Kidney (tissue), 14 donors: ENCODE measurements around the gene IL1RAPL2. TPM values are rescaled to one million over a fixed set of nuclear protein-coding genes. Genes with fewer than 3 reads are reported as not detected.

ENCODE experiments used
- DNase-seq, 5 donors: peaks; one replicate each; pipeline ENCODE4 v3.0.0-alpha.2; 2013 to 2020
- FAIRE-seq: peaks from 2 replicates; lab custom pipeline; 2012; peaks lifted over from hg19 to GRCh38; lab: Jason Lieb, UNC
- H3K27ac ChIP-seq, 2 donors: one replicate each; pipeline ENCODE4 v1.7.0; 2013; ENCODE audit warnings: low read depth in 2 of 2, low read length in 2 of 2, inconsistent platforms in 1 of 2
- H3K27me3 ChIP-seq: one replicate; pipeline ENCODE4 v1.7.1; 2013; ENCODE audit warnings: low read length, inconsistent platforms; ENCODE audit not compliant: control insufficient read depth, insufficient read depth
- H3K36me3 ChIP-seq, 3 donors: one replicate each; pipeline versions ENCODE4 v1.7.0 to v1.7.1; 2013; ENCODE audit warnings: low read length in 3 of 3, control low read depth in 1 of 3, inconsistent platforms in 1 of 3; ENCODE audit not compliant: insufficient read depth in 3 of 3, control insufficient read depth in 2 of 3
- H3K4me1 ChIP-seq, 3 donors: one replicate each; pipeline versions ENCODE4 v1.7.0 to v1.7.1; 2013; ENCODE audit warnings: low read length in 3 of 3, inconsistent platforms in 1 of 3, low read depth in 1 of 3; ENCODE audit not compliant: control insufficient read depth in 2 of 3, insufficient read depth in 2 of 3
- H3K4me3 ChIP-seq, 3 donors: one replicate each; pipeline versions ENCODE4 v1.7.0 to v1.8.1; 2013; ENCODE audit warnings: low read length in 3 of 3, control low read depth in 1 of 3, inconsistent platforms in 1 of 3
- H3K9ac ChIP-seq, 3 donors: one replicate each; pipeline versions ENCODE4 v1.7.0 to v1.7.1; 2013; ENCODE audit warnings: low read length in 3 of 3, control low read depth in 1 of 3, inconsistent platforms in 1 of 3
- H3K9me3 ChIP-seq, 3 donors: one replicate each; pipeline versions ENCODE4 v1.7.0 to v1.7.1; 2013; ENCODE audit warnings: low read length in 3 of 3, control low read depth in 1 of 3, inconsistent platforms in 1 of 3; ENCODE audit not compliant: control insufficient read depth in 2 of 3, insufficient read depth in 1 of 3
- intact Hi-C: fragments of 100-400 bp; cut with DNase I; formaldehyde crosslinking; loops from one replicate; pipeline ENCODE4 v1.11.1; 2022
- polyA plus RNA-seq: library from polyadenylated mRNA; stranded (reverse); fragments of 350-450 nt; fragmentation: Illumina TruSeq; extraction: RNeasy Lipid Tissue Mini Kit (QIAGEN cat#74804); gene quantifications from one replicate; pipeline ENCODE4 v1.2.3, GENCODE V29; 2014; ENCODE audit warnings: low read depth, low replicate concordance; ENCODE audit not compliant: insufficient read depth
- total RNA-seq: library from RNA; stranded (reverse); fragmentation: NEBNext Ultra II Directional; extraction: Animal tissue kit (Norgen Biotek cat#: 25700); gene quantifications from one replicate; pipeline ENCODE4 v1.2.1, GENCODE V29; 2021
- TF ChIP-seq, protein P1 (sequence below): IDR thresholded peaks from 3 replicates; pipeline ENCODE4 v1.5.1; 2012; ENCODE audit warnings: mild to moderate bottlenecking, moderate library complexity, borderline replicate concordance; ENCODE audit not compliant: insufficient read depth; ENCODE audit errors: extremely low read depth
- donor health status: control.
- donor health status: control.
- donor health status: control.
- donor health status: control.
- donor health status: control.
- donor health status: DM: yes; HTN: yes; CAD: no.
- donor health status: Normal renal cell carcinoma (clear cell type).

Gene IL1RAPL2
- total and polyA plus RNA-seq, 2 donors from 2014 or later = 0.13 to 0.25 TPM

DNA sequence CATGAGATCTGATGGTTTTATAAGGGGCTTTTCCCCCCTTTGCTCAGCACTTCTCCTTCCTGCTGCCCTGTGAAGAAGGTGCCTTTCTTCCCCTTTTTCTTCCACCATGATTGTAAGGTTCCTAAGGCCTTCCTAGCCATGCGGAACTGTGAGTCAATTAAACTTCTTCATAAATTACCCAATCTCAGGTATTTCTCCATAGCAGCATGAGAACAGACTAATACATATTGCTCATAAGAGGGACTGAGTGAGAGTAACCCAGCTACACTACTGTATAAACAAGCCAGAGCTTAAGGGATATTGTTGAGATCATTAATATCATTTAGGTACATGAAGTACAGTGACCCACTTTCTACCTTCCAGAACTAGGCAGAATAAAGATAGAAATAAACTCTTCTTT is 551.6 kb downstream of the IL1RAPL2 start:
- intact Hi-C loops = no loop called here
- Histone ChIP-seq H3K27me3 (peaks cover 2% of the 10 kb centered on the region), H3K9ac (no peak overlapping the region), H3K4me3 (no peak overlapping the region), H3K4me1 (no peaks in the 10 kb centered on the region), H3K36me3 (no peaks in the 10 kb centered on the region), H3K27ac (no peak overlapping the region), H3K9me3 (no peaks in the 10 kb centered on the region)
- DNase-seq = no peak
- no peak for FAIRE-seq
- TF ChIP-seq, protein P1, sequence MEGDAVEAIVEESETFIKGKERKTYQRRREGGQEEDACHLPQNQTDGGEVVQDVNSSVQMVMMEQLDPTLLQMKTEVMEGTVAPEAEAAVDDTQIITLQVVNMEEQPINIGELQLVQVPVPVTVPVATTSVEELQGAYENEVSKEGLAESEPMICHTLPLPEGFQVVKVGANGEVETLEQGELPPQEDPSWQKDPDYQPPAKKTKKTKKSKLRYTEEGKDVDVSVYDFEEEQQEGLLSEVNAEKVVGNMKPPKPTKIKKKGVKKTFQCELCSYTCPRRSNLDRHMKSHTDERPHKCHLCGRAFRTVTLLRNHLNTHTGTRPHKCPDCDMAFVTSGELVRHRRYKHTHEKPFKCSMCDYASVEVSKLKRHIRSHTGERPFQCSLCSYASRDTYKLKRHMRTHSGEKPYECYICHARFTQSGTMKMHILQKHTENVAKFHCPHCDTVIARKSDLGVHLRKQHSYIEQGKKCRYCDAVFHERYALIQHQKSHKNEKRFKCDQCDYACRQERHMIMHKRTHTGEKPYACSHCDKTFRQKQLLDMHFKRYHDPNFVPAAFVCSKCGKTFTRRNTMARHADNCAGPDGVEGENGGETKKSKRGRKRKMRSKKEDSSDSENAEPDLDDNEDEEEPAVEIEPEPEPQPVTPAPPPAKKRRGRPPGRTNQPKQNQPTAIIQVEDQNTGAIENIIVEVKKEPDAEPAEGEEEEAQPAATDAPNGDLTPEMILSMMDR = no peak

- Histone ChIP-seq H3K36me3 (no peaks in the 10 kb centered on the region), H3K27ac (no peak overlapping the region), H3K9me3 (no peaks in the 10 kb centered on the region), H3K27me3 (peaks cover 3% of the 10 kb centered on the region), H3K4me3 (no peak overlapping the region), H3K9ac (no peak overlapping the region), H3K4me1 (no peaks in the 10 kb centered on the region)
- DNase-seq = peak in 2 of 5 donors; percentile 21 to 23
- no peak for FAIRE-seq
- TF ChIP-seq, protein P1 = no peak
- intact Hi-C loops = no loop called here
Measured at GRCh38 chrX:105120463-105120862, 554.5 kb downstream of the IL1RAPL2 start.

DNA sequence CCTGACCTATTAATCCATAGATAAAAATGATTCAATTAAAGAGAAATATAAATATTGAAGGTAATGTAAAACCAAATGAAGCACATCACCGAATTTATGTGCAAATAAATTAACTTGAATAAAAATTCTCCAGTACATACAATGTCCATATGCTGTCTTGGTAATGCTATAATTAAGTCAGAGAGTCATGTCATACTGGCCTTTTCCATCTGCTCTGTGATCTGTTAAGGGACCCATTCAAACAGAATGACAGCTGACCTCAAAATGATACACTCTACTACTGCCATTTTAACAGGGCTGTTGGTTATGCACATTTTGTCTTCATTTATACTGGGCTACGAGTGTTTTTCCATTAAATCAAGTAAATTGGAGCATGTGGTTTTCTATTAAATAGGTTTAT is 555.2 kb downstream of the IL1RAPL2 start:
- H3K27me3 ChIP-seq = peaks cover 5% of the 10 kb centered on the region
- H3K9ac ChIP-seq = no peak overlapping the region
- no peak overlapping the region for H3K27ac ChIP-seq
- intact Hi-C loops = no loop called here
- H3K4me3 ChIP-seq = no peak overlapping the region
- H3K36me3 ChIP-seq = no peaks in the 10 kb centered on the region
- FAIRE-seq (peak; percentile 35), DNase-seq (peak in 1 of 5 donors; percentile 7)
- H3K4me1 ChIP-seq = no peaks in the 10 kb centered on the region
- H3K9me3 ChIP-seq = no peaks in the 10 kb centered on the region
- TF ChIP-seq, protein P1 = no peak

GRCh38 chrX:105126201-105126600 is 560.2 kb downstream of the IL1RAPL2 start:
- TF ChIP-seq, protein P1 = no peak
- FAIRE-seq (no peak), DNase-seq (no peak)
- Histone ChIP-seq H3K36me3 (no peaks in the 10 kb centered on the region), H3K9ac (no peak overlapping the region), H3K4me3 (no peak overlapping the region), H3K4me1 (no peaks in the 10 kb centered on the region), H3K27me3 (peaks cover 5% of the 10 kb centered on the region), H3K9me3 (no peaks in the 10 kb centered on the region), H3K27ac (no peak overlapping the region)
- intact Hi-C loops = no loop called here
